Glutamatergic neuron (in vitro differentiated cells): ENCODE data around the gene GLDN. TPM values are rescaled to one million over a fixed set of nuclear protein-coding genes. Genes with fewer than 3 reads are reported as not detected.

Source experiments
- DNase-seq: peaks from one replicate; pipeline ENCODE4 v3.0.0; 2022
- H3K27ac Mint-ChIP-seq: one replicate; pipeline ENCODE4 v1.8.0; 2020; ENCODE audit warnings: mild to moderate bottlenecking, mixed read lengths, inconsistent platforms; ENCODE audit not compliant: unreplicated experiment
- H3K27me3 Mint-ChIP-seq: one replicate; pipeline ENCODE4 v1.8.0; 2020; ENCODE audit warnings: mild to moderate bottlenecking, moderate library complexity, mixed read lengths, inconsistent platforms; ENCODE audit not compliant: unreplicated experiment
- H3K36me3 Mint-ChIP-seq: one replicate; pipeline ENCODE4 v1.8.0; 2020; ENCODE audit warnings: mild to moderate bottlenecking, mixed read lengths, inconsistent platforms; ENCODE audit not compliant: unreplicated experiment
- H3K4me1 Mint-ChIP-seq: one replicate; pipeline ENCODE4 v1.8.0; 2020; ENCODE audit warnings: mild to moderate bottlenecking, low read depth, mixed read lengths, inconsistent platforms; ENCODE audit not compliant: unreplicated experiment
- H3K4me3 Mint-ChIP-seq: one replicate; pipeline ENCODE4 v1.8.0; 2020; ENCODE audit warnings: mild to moderate bottlenecking, mixed read lengths, inconsistent platforms; ENCODE audit not compliant: unreplicated experiment
- H3K9me3 Mint-ChIP-seq: one replicate; pipeline ENCODE4 v1.8.0; 2020; ENCODE audit warnings: mild to moderate bottlenecking, moderate library complexity, mixed read lengths, inconsistent platforms; ENCODE audit not compliant: unreplicated experiment
- CTCF ChIP-seq: fragments of 200-600 bp; sonication (generic); IDR thresholded peaks from one replicate; pipeline ENCODE4 v1.5.0; 2021; ENCODE audit not compliant: partially characterized antibody, unreplicated experiment
- total RNA-seq: library from RNA; stranded (reverse); fragmentation: NEBNext Ultra II Directional; extraction: Animal tissue kit (Norgen Biotek cat#: 25700); gene quantifications from one replicate; pipeline ENCODE4 v1.2.1, GENCODE V29; 2021; ENCODE audit not compliant: unreplicated experiment

GLDN gene
- total RNA-seq, 1 donor from 2014 or later = 0.56 TPM

GRCh38 chr15:51380999-51381806, 39.7 kb downstream of the GLDN start:
- Mint-ChIP-seq H3K36me3 (no peaks in the 10 kb centered on the region), H3K4me1 (peaks cover 21% of the 10 kb centered on the region)

GRCh38 chr15:51382787-51383186, 41.3 kb downstream of the GLDN start:
- H3K4me3 Mint-ChIP-seq = no peak overlapping the region
- peaks cover 5% of the 10 kb centered on the region for H3K27me3 Mint-ChIP-seq
- H3K4me1 Mint-ChIP-seq = peaks cover 28% of the 10 kb centered on the region
- peak; percentile 67 for DNase-seq
- peak; percentile 63 for TF ChIP-seq CTCF
- H3K9me3 Mint-ChIP-seq = peaks cover 6% of the 10 kb centered on the region
- H3K27ac Mint-ChIP-seq = no peak overlapping the region
- no peaks in the 10 kb centered on the region for H3K36me3 Mint-ChIP-seq

More at GRCh38 chr15:51380999-51381806, 39.7 kb downstream of the GLDN start:
- H3K9me3 Mint-ChIP-seq = peaks cover 6% of the 10 kb centered on the region
- no peak overlapping the region for H3K4me3 Mint-ChIP-seq
- DNase-seq = peak; percentile 61
- peak; percentile 73 for TF ChIP-seq CTCF
- H3K27me3 Mint-ChIP-seq = peaks cover 5% of the 10 kb centered on the region
- no peak overlapping the region for H3K27ac Mint-ChIP-seq

GRCh38 chr15:51386029-51386428, 44.6 kb downstream of the GLDN start:
- Mint-ChIP-seq H3K36me3 (no peaks in the 10 kb centered on the region), H3K9me3 (peaks cover 14% of the 10 kb centered on the region), H3K27ac (peak overlapping the region; percentile 77), H3K27me3 (peaks cover 8% of the 10 kb centered on the region), H3K4me3 (peak overlapping the region; percentile 53), H3K4me1 (peaks cover 47% of the 10 kb centered on the region)
- no peak for DNase-seq
- no peak for TF ChIP-seq CTCF

DNA sequence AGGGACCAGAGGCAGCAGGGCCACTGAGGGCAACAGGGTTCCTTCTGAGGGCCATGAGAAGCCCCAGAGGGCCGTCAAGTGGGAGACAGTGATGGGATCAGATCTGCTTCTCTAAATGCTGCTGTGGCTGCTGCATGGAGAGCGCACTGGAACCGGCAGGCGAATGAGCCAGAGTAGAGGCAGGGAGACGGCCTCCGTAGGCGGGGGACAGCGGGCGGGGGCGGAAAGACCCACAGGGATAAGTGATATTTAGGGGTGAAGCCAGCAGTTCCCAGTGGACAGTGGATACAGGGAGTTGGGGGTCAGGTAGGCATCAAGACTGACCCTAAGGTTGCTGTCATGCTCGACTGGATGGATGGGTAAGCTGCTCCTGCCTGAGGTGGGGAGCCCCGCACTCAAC, 45.0 kb downstream of the GLDN start:
- no peak overlapping the region for H3K27ac Mint-ChIP-seq
- H3K9me3 Mint-ChIP-seq = peaks cover 14% of the 10 kb centered on the region
- no peak overlapping the region for H3K4me3 Mint-ChIP-seq
- peaks cover 9% of the 10 kb centered on the region for H3K27me3 Mint-ChIP-seq
- TF ChIP-seq CTCF = no peak
- no peaks in the 10 kb centered on the region for H3K36me3 Mint-ChIP-seq
- no peak for DNase-seq
- H3K4me1 Mint-ChIP-seq = peaks cover 51% of the 10 kb centered on the region
